ENCODE data around the gene LY6G6F. TPM values are rescaled to one million over a fixed set of nuclear protein-coding genes. Genes with fewer than 3 reads are reported as not detected.

Gene LY6G6F
- total RNA-seq, 1 experiment from 2014 or later: not detected

Other genes starting within 250 kb of the LY6G6F start
- gene MICB, start 208.7 kb upstream of the LY6G6F start, total RNA-seq (2022; extraction: Qiagen RNA extraction; ENCODE audit: low read depth): 6.0 to 8.4 TPM (median 7.5 TPM) in 5 replicates
- gene MCCD1, start 177.9 kb upstream of the LY6G6F start, total RNA-seq (2022; extraction: Qiagen RNA extraction; ENCODE audit: low read depth): not detected in 5 replicates
- 340 to 430 TPM (median 406 TPM) in 5 replicates for gene DDX39B, start 164.9 kb upstream of the LY6G6F start, total RNA-seq (2022; extraction: Qiagen RNA extraction; ENCODE audit: low read depth)
- 0.48 to 0.86 TPM (median 0.65 TPM) in 5 replicates for gene ATP6V1G2, start 160.3 kb upstream of the LY6G6F start, total RNA-seq (2022; extraction: Qiagen RNA extraction; ENCODE audit: low read depth)
- gene NFKBIL1, start 159.3 kb upstream of the LY6G6F start, total RNA-seq (2022; extraction: Qiagen RNA extraction; ENCODE audit: low read depth): 9.3 to 11.8 TPM (median 11.3 TPM) in 5 replicates
- 0.10 TPM in 1 of 5 replicates, not detected in the others for gene LTA, start 134.6 kb upstream of the LY6G6F start, total RNA-seq (2022; extraction: Qiagen RNA extraction; ENCODE audit: low read depth)
- 0.10 to 0.19 TPM in 2 of 5 replicates, not detected in the others for gene TNF, start 131.3 kb upstream of the LY6G6F start, total RNA-seq (2022; extraction: Qiagen RNA extraction; ENCODE audit: low read depth)
- 0.25 to 0.57 TPM (median 0.49 TPM) in 4 of 5 replicates, not detected in the other for gene LTB, start 124.4 kb upstream of the LY6G6F start, total RNA-seq (2022; extraction: Qiagen RNA extraction; ENCODE audit: low read depth)
- gene LST1, start 120.6 kb upstream of the LY6G6F start, total RNA-seq (2022; extraction: Qiagen RNA extraction; ENCODE audit: low read depth): 0.28 to 1.3 TPM in 2 of 5 replicates, not detected in the others
- gene NCR3, start 113.9 kb upstream of the LY6G6F start, total RNA-seq (2022; extraction: Qiagen RNA extraction; ENCODE audit: low read depth): not detected in 5 replicates
- gene AIF1, start 91.6 kb upstream of the LY6G6F start, total RNA-seq (2022; extraction: Qiagen RNA extraction; ENCODE audit: low read depth): not detected in 5 replicates
- gene PRRC2A, start 86.2 kb upstream of the LY6G6F start, total RNA-seq (2022; extraction: Qiagen RNA extraction; ENCODE audit: low read depth): 64.9 to 89.6 TPM (median 85.2 TPM) in 5 replicates
- gene BAG6, start 54.2 kb upstream of the LY6G6F start, total RNA-seq (2022; extraction: Qiagen RNA extraction; ENCODE audit: low read depth): 107 to 155 TPM (median 142 TPM) in 5 replicates
- gene APOM, start 51.0 kb upstream of the LY6G6F start, total RNA-seq (2022; extraction: Qiagen RNA extraction; ENCODE audit: low read depth): 2.8 to 3.3 TPM (median 2.9 TPM) in 5 replicates
- 10.4 to 12.9 TPM (median 12.5 TPM) in 5 replicates for gene C6orf47, start 46.1 kb upstream of the LY6G6F start, total RNA-seq (2022; extraction: Qiagen RNA extraction; ENCODE audit: low read depth)
- 10.0 to 13.7 TPM (median 13.3 TPM) in 5 replicates for gene GPANK1, start 41.9 kb upstream of the LY6G6F start, total RNA-seq (2022; extraction: Qiagen RNA extraction; ENCODE audit: low read depth)
- gene CSNK2B, start 40.8 kb upstream of the LY6G6F start, total RNA-seq (2022; extraction: Qiagen RNA extraction; ENCODE audit: low read depth): 168 to 197 TPM (median 178 TPM) in 5 replicates
- 3.7 to 6.0 TPM (median 4.3 TPM) in 5 replicates for gene LY6G5B, start 36.9 kb upstream of the LY6G6F start, total RNA-seq (2022; extraction: Qiagen RNA extraction; ENCODE audit: low read depth)
- 0.77 to 1.9 TPM (median 1.2 TPM) in 5 replicates for gene LY6G5C, start 25.8 kb upstream of the LY6G6F start, total RNA-seq (2022; extraction: Qiagen RNA extraction; ENCODE audit: low read depth)
- gene ABHD16A, start 3.5 kb upstream of the LY6G6F start, total RNA-seq (2022; extraction: Qiagen RNA extraction; ENCODE audit: low read depth): 14.1 to 20.1 TPM (median 18.3 TPM) in 5 replicates
- not detected in 5 replicates for gene LY6G6D, start 8.5 kb downstream of the LY6G6F start, total RNA-seq (2022; extraction: Qiagen RNA extraction; ENCODE audit: low read depth)
- gene LY6G6C, start 14.9 kb downstream of the LY6G6F start, total RNA-seq (2022; extraction: Qiagen RNA extraction; ENCODE audit: low read depth): 0.20 TPM in 1 of 5 replicates, not detected in the others
- not detected in 5 replicates for gene MPIG6B, start 16.5 kb downstream of the LY6G6F start, total RNA-seq (2022; extraction: Qiagen RNA extraction; ENCODE audit: low read depth)
- 26.5 to 32.4 TPM (median 29.4 TPM) in 5 replicates for gene DDAH2, start 22.4 kb downstream of the LY6G6F start, total RNA-seq (2022; extraction: Qiagen RNA extraction; ENCODE audit: low read depth)
- 476 to 542 TPM (median 495 TPM) in 5 replicates for gene CLIC1, start 29.7 kb downstream of the LY6G6F start, total RNA-seq (2022; extraction: Qiagen RNA extraction; ENCODE audit: low read depth)
- 10.2 to 14.3 TPM (median 13.0 TPM) in 5 replicates for gene MSH5, start 33.1 kb downstream of the LY6G6F start, total RNA-seq (2022; extraction: Qiagen RNA extraction; ENCODE audit: low read depth)
- 2.0 to 4.2 TPM (median 3.7 TPM) in 5 replicates for gene SAPCD1, start 55.8 kb downstream of the LY6G6F start, total RNA-seq (2022; extraction: Qiagen RNA extraction; ENCODE audit: low read depth)
- gene VWA7, start 70.5 kb downstream of the LY6G6F start, total RNA-seq (2022; extraction: Qiagen RNA extraction; ENCODE audit: low read depth): 1.2 to 2.0 TPM (median 1.7 TPM) in 5 replicates
- gene VARS1, start 88.9 kb downstream of the LY6G6F start, total RNA-seq (2022; extraction: Qiagen RNA extraction; ENCODE audit: low read depth): 50.9 to 59.8 TPM (median 55.8 TPM) in 5 replicates
- 54.4 to 77.8 TPM (median 60.7 TPM) in 5 replicates for gene LSM2, start 100.1 kb downstream of the LY6G6F start, total RNA-seq (2022; extraction: Qiagen RNA extraction; ENCODE audit: low read depth)
- gene HSPA1L, start 108.4 kb downstream of the LY6G6F start, total RNA-seq (2022; extraction: Qiagen RNA extraction; ENCODE audit: low read depth): 1.2 to 1.5 TPM (median 1.2 TPM) in 5 replicates
- 157 to 340 TPM (median 232 TPM) in 5 replicates for gene HSPA1A, start 108.7 kb downstream of the LY6G6F start, total RNA-seq (2022; extraction: Qiagen RNA extraction; ENCODE audit: low read depth)
- 120 to 260 TPM (median 177 TPM) in 5 replicates for gene HSPA1B, start 120.9 kb downstream of the LY6G6F start, total RNA-seq (2022; extraction: Qiagen RNA extraction; ENCODE audit: low read depth)
- gene NEU1, start 156.0 kb downstream of the LY6G6F start, total RNA-seq (2022; extraction: Qiagen RNA extraction; ENCODE audit: low read depth): 21.7 to 35.4 TPM (median 28.7 TPM) in 5 replicates
- gene SLC44A4, start 172.1 kb downstream of the LY6G6F start, total RNA-seq (2022; extraction: Qiagen RNA extraction; ENCODE audit: low read depth): 0.07 to 0.30 TPM in 2 of 5 replicates, not detected in the others
- 22.5 to 32.0 TPM (median 30.5 TPM) in 5 replicates for gene EHMT2, start 190.8 kb downstream of the LY6G6F start, total RNA-seq (2022; extraction: Qiagen RNA extraction; ENCODE audit: low read depth)
- gene ZBTB12, start 195.2 kb downstream of the LY6G6F start, total RNA-seq (2022; extraction: Qiagen RNA extraction; ENCODE audit: low read depth): 3.1 to 4.9 TPM (median 4.2 TPM) in 5 replicates
- gene C2, start 220.9 kb downstream of the LY6G6F start, total RNA-seq (2022; extraction: Qiagen RNA extraction; ENCODE audit: low read depth): 0.15 to 0.45 TPM (median 0.35 TPM) in 5 replicates
- 2.0 to 3.3 TPM (median 2.9 TPM) in 5 replicates for gene CFB, start 239.2 kb downstream of the LY6G6F start, total RNA-seq (2022; extraction: Qiagen RNA extraction; ENCODE audit: low read depth)

All from A549 treated with RU486 at 1 μM for 4 hours (cell line).